A549 (cell line): ENCODE measurements around the gene PTPRN2. TPM values are rescaled to one million over a fixed set of nuclear protein-coding genes. Genes with fewer than 3 reads are reported as not detected.

Source experiments
- ATAC-seq, 2 experiments: fragments of 200-7000 bp in 1 of 2; fragments of >200 bp in 1 of 2; cut with Nextera tagmentation in 1 of 2; cut with Tn5 transposase in 1 of 2; 3 replicates each; pipeline versions ENCODE4 v1.8.0 to v1.9.1; 2018 to 2020; ENCODE audit warnings: mild to moderate bottlenecking in 1 of 2, moderate library complexity in 1 of 2
- CTCF ChIA-PET: fragments of 300-600 bp; sonication (Branson Sonifier 250); formaldehyde crosslinking; extraction: SDS; loops from one replicate; lab custom pipeline; 2021; ENCODE audit warnings: antibody characterized with exemption, inconsistent platforms; lab: Yijun Ruan, JAX
- POLR2A ChIA-PET: fragments of 350-600 bp; formaldehyde crosslinking; extraction: SDS; loops from one replicate; lab custom pipeline; 2021; ENCODE audit warnings: antibody characterized with exemption, inconsistent platforms; lab: Yijun Ruan, JAX
- DNase-seq, 2 experiments: peaks; one replicate each; pipeline versions ENCODE4 v3.0.0 to v3.0.0-alpha.2; 2011 to 2016; ENCODE audit warnings: low read depth in 1 of 2, low spot score in 1 of 2
- FAIRE-seq: peaks from 2 replicates; lab custom pipeline; 2011; peaks lifted over from hg19 to GRCh38; lab: Jason Lieb, UNC
- H3K27ac ChIP-seq, 2 experiments: fragments of >200 bp; sonication (Bioruptor Twin); formaldehyde crosslinking; 3 replicates each; pipeline ENCODE4 v1.5.1; 2016 to 2017
- H3K4me1 ChIP-seq: fragments of >200 bp; sonication (Bioruptor Twin); formaldehyde crosslinking; 3 replicates; pipeline ENCODE4 v1.6.1; 2016
- H3K4me2 ChIP-seq: fragments of >200 bp; sonication (Bioruptor Twin); formaldehyde crosslinking; 3 replicates; pipeline ENCODE4 v1.6.1; 2016
- H3K4me3 ChIP-seq: fragments of >200 bp; sonication (Bioruptor Twin); formaldehyde crosslinking; 3 replicates; pipeline ENCODE4 v1.5.1; 2016
- H3K9me3 ChIP-seq: fragments of >200 bp; sonication (Bioruptor Twin); formaldehyde crosslinking; 3 replicates; pipeline ENCODE4 v1.6.1; 2016
- BHLHE40 ChIP-seq: IDR thresholded peaks from 2 replicates; pipeline ENCODE4 v1.6.1; 2012; ENCODE audit warnings: low read depth, low read length, inconsistent platforms
- CBX2 ChIP-seq: fragments of 200-600 bp; sonication (generic); IDR thresholded peaks from 2 replicates; pipeline ENCODE4 v1.6.1; 2016; ENCODE audit warnings: low read depth, mild to moderate bottlenecking, borderline replicate concordance
- CBX8 ChIP-seq: fragments of 200-600 bp; sonication (generic); IDR thresholded peaks from 2 replicates; pipeline ENCODE4 v1.6.1; 2016
- CHD4 ChIP-seq: fragments of 200-600 bp; sonication (generic); IDR thresholded peaks from 2 replicates; pipeline ENCODE4 v1.6.1; 2016; ENCODE audit warnings: antibody characterized with exemption, mild to moderate bottlenecking, borderline replicate concordance
- CTCF ChIP-seq: fragments of >200 bp; sonication (Bioruptor Twin); formaldehyde crosslinking; IDR thresholded peaks from 3 replicates; pipeline ENCODE4 v1.5.1; 2016
- E2F6 ChIP-seq: IDR thresholded peaks from 2 replicates; pipeline ENCODE4 v1.6.1; 2012; ENCODE audit warnings: low read depth, borderline replicate concordance
- EHMT2 ChIP-seq: fragments of 200-600 bp; sonication (generic); IDR thresholded peaks from 2 replicates; pipeline ENCODE4 v1.6.1; 2016; ENCODE audit warnings: antibody characterized with exemption, low read depth, mild to moderate bottlenecking, moderate library complexity
- ELK1 ChIP-seq: fragments of 150-350 bp; IDR thresholded peaks from 2 replicates; pipeline ENCODE4 v1.6.1; 2014; ENCODE audit warnings: low read depth, mild to moderate bottlenecking, low read length
- FOSB ChIP-seq: fragments of 250-450 bp; sonication (Bioruptor Pico); IDR thresholded peaks from 2 replicates; pipeline ENCODE4 v1.5.0; 2020; ENCODE audit warnings: mild to moderate bottlenecking, moderate library complexity
- FOXS1 ChIP-seq: fragments of 250-450 bp; sonication (Bioruptor Pico); IDR thresholded peaks from 2 replicates; pipeline ENCODE4 v1.5.0; 2020; ENCODE audit warnings: mild to moderate bottlenecking, moderate library complexity
- GATA3 ChIP-seq: IDR thresholded peaks from 2 replicates; pipeline ENCODE4 v1.6.1; 2012; ENCODE audit warnings: borderline replicate concordance
- HOXB13 ChIP-seq: fragments of 250-450 bp; sonication (Bioruptor Pico); IDR thresholded peaks from 2 replicates; pipeline ENCODE4 v1.5.0; 2020; ENCODE audit warnings: low read depth, mild to moderate bottlenecking, moderate library complexity
- HOXB5 ChIP-seq: fragments of 250-450 bp; sonication (Bioruptor Pico); IDR thresholded peaks from 2 replicates; pipeline ENCODE4 v1.5.0; 2020; ENCODE audit warnings: mild to moderate bottlenecking, moderate library complexity
- MAFK ChIP-seq: fragments of 450-650 bp; IDR thresholded peaks from 2 replicates; pipeline ENCODE4 v1.6.1; 2014; ENCODE audit not compliant: partially characterized antibody
- MYC ChIP-seq: IDR thresholded peaks from 2 replicates; pipeline ENCODE4 v1.6.1; 2012; ENCODE audit warnings: mild to moderate bottlenecking, inconsistent platforms, low read length, improper control_type of control experiment, borderline replicate concordance
- NFE2L2 ChIP-seq: fragments of 150-350 bp; conservative IDR thresholded peaks from 2 replicates; pipeline ENCODE4 v1.6.1; 2014; ENCODE audit warnings: low read length
- NPAS2 ChIP-seq: fragments of 250-450 bp; sonication (Bioruptor Pico); IDR thresholded peaks from 2 replicates; pipeline ENCODE4 v1.8.0; 2022; ENCODE audit warnings: mild to moderate bottlenecking, moderate library complexity, borderline replicate concordance
- NR3C1 ChIP-seq: fragments of >200 bp; sonication (Bioruptor Twin); formaldehyde crosslinking; IDR thresholded peaks from 3 replicates; pipeline ENCODE4 v1.6.1; 2017
- POLR2A ChIP-seq: IDR thresholded peaks from 2 replicates; pipeline ENCODE4 v1.6.1; 2012; ENCODE audit warnings: mild to moderate bottlenecking, low read length
- POLR2AphosphoS2 ChIP-seq: conservative IDR thresholded peaks from 2 replicates; pipeline ENCODE4 v1.6.1; 2012; ENCODE audit warnings: low read length, improper control_type of control experiment, inconsistent platforms
- RCOR1 ChIP-seq: fragments of 150-350 bp; IDR thresholded peaks from 2 replicates; pipeline ENCODE4 v1.6.1; 2014; ENCODE audit warnings: antibody characterized with exemption, low read length, low read depth
- REST ChIP-seq: fragments of 200-600 bp; sonication (generic); IDR thresholded peaks from 2 replicates; pipeline ENCODE4 v1.6.1; 2016; ENCODE audit warnings: antibody characterized with exemption, mild to moderate bottlenecking, moderate library complexity
- RFX5 ChIP-seq: fragments of 450-650 bp; IDR thresholded peaks from 2 replicates; pipeline ENCODE4 v1.7.1; 2014; ENCODE audit warnings: antibody characterized with exemption, mild to moderate bottlenecking, moderate library complexity
- TFCP2L1 ChIP-seq: fragments of 250-450 bp; sonication (Bioruptor Pico); IDR thresholded peaks from 2 replicates; pipeline ENCODE4 v1.5.0; 2021; ENCODE audit warnings: mild to moderate bottlenecking
- USF2 ChIP-seq: fragments of 450-650 bp; IDR thresholded peaks from 2 replicates; pipeline ENCODE4 v1.6.1; 2014; ENCODE audit warnings: antibody characterized with exemption
- ZC3H11A ChIP-seq: fragments of 450-650 bp; IDR thresholded peaks from 2 replicates; pipeline ENCODE4 v1.6.1; 2014; ENCODE audit warnings: antibody characterized with exemption, mild to moderate bottlenecking
- ZNF302 ChIP-seq: fragments of 250-450 bp; sonication (Bioruptor Pico); IDR thresholded peaks from 2 replicates; pipeline ENCODE4 v1.9.0; 2021; ENCODE audit warnings: inconsistent platforms, mild to moderate bottlenecking, moderate library complexity
- WGBS: methylation state at CpG from one replicate; pipeline ENCODE4 v1.1.6; 2017; ENCODE audit errors: missing lambda C conversion rate; 5-methylcytosine and 5-hydroxymethylcytosine counted together
- polyA plus RNA-seq, 4 experiments: library from polyadenylated mRNA; depleted of rRNA in 3 of 4; stranded (reverse); fragments of >200 nt; fragmentation: RNase III in 1 of 4; extraction: RNeasy Plus Mini Kit Qiagen cat#74134 plus additional on column Dnase treatment in 1 of 4; gene quantifications; 2 replicates in 3 of 4; 3 replicates in 1 of 4; pipeline ENCODE4 v1.2.3, GENCODE V29; 2011 to 2017

PTPRN2 gene
- polyA plus RNA-seq, 2 of the 4 experiments (the other 2 are of a cell fraction), result 0.41 to 1.2 TPM

GRCh38 chr7:158023157-158023556, 564.5 kb downstream of the PTPRN2 start:
- WGBS, result 44% methylated on average over 8 of the region's 8 CpGs
- no peaks in the 10 kb centered on the region for H3K4me1 ChIP-seq
- ChIA-PET CTCF (no interaction called here), POLR2A (no interaction called here)
- H3K4me3 ChIP-seq, result no peak overlapping the region
- FAIRE-seq (no peak), DNase-seq (no peak), ATAC-seq (no peak)
- no peak for TF ChIP-seq ELK1
- no peak for TF ChIP-seq HOXB13 (CRISPR knock-in tag)
- TF ChIP-seq TFCP2L1 (CRISPR knock-in tag), result no peak
- no peak for TF ChIP-seq GATA3
- TF ChIP-seq FOXS1, result no peak
- TF ChIP-seq RCOR1, result no peak
- no peak for TF ChIP-seq CTCF
- no peak for TF ChIP-seq E2F6
- no peak for TF ChIP-seq REST
- TF ChIP-seq POLR2AphosphoS2, result no peak
- no peak for TF ChIP-seq MAFK
- TF ChIP-seq CBX2, result no peak
- TF ChIP-seq CHD4, result no peak
- TF ChIP-seq FOSB, result no peak
- H3K4me2 ChIP-seq, result no peak overlapping the region
- H3K9me3 ChIP-seq, result no peaks in the 10 kb centered on the region
- no peak overlapping the region for H3K27ac ChIP-seq

- Histone ChIP-seq H3K4me3 (no peak overlapping the region), H3K9me3 (no peaks in the 10 kb centered on the region), H3K4me1 (no peaks in the 10 kb centered on the region), H3K4me2 (no peak overlapping the region), H3K27ac (no peak overlapping the region)
- FAIRE-seq (no peak), ATAC-seq (no peak), DNase-seq (no peak)
- CTCF ChIA-PET, result no interaction called here
- POLR2A ChIA-PET, result no interaction called here
- WGBS, result 63% methylated on average over 7 of the region's 9 CpGs
- TF ChIP-seq EHMT2 (no peak), ZNF302 (CRISPR knock-in tag) (no peak), E2F6 (no peak), BHLHE40 (no peak), HOXB13 (CRISPR knock-in tag) (no peak), NPAS2 (no peak), NR3C1 (no peak), NFE2L2 (no peak), USF2 (no peak), POLR2A (no peak), ELK1 (no peak), ZC3H11A (no peak), CTCF (no peak), HOXB5 (CRISPR knock-in tag) (no peak), CBX8 (no peak), RFX5 (no peak), MYC (no peak)
Measured at GRCh38 chr7:158022601-158023000, 565.0 kb downstream of the PTPRN2 start.
